SU-DHL-6 (cell line): ENCODE results near the gene JADE2.

Experiments used
- EZH2phosphoT487 ChIP-seq: fragments of 200-600 bp; sonication (generic), shearing (Covaris generic); conservative IDR thresholded peaks from 2 replicates; pipeline ENCODE4 v1.6.1; 2018; ENCODE audit warnings: mild to moderate bottlenecking, antibody characterized with exemption, low read length, moderate library complexity, mixed read lengths
- TF ChIP-seq, protein P1 (sequence below): fragments of 200-600 bp; sonication (generic); IDR thresholded peaks from one replicate; pipeline ENCODE4 v1.5.1; 2017; ENCODE audit warnings: antibody characterized with exemption, mild to moderate bottlenecking, low read length, moderate library complexity; ENCODE audit not compliant: insufficient read depth, poor library complexity, severe bottlenecking

DNA sequence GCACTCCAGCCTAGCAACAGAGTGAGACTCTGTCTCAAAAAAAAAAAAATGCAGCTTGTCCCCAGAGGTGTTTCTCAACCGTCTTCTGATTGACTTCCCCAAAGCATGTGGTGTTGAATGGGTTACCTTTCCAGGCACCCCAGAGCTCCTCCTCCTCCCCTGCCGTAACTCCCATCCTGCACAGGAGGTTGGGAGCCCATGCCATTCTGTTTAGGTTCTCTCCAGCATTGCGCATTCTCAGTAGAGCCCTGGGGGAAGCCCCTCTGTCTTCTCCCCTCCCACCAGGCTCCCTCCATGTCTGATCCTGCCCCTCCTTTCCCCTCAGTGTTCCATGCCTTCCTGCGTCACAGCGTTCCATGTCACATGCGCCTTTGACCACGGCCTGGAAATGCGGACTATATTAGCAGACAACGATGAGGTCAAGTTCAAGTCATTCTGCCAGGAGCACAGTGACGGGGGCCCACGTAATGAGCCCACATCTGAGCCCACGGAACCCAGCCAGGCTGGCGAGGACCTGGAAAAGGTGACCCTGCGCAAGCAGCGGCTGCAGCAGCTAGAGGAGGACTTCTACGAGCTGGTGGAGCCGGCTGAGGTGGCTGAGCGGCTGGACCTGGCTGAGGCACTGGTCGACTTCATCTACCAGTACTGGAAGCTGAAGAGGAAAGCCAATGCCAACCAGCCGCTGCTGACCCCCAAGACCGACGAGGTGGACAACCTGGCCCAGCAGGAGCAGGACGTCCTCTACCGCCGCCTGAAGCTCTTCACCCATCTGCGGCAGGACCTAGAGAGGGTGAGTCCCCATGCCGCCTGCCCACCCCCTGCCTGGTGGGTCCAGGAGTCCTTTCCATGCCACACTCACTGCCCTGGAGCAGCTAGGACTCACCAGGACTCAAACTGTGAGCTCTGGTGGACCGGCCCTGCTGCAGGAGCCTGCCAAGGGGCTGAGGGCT, 40.6 kb downstream of the JADE2 start:
- TF ChIP-seq EZH2phosphoT487, result no peak
- TF ChIP-seq, protein P1, sequence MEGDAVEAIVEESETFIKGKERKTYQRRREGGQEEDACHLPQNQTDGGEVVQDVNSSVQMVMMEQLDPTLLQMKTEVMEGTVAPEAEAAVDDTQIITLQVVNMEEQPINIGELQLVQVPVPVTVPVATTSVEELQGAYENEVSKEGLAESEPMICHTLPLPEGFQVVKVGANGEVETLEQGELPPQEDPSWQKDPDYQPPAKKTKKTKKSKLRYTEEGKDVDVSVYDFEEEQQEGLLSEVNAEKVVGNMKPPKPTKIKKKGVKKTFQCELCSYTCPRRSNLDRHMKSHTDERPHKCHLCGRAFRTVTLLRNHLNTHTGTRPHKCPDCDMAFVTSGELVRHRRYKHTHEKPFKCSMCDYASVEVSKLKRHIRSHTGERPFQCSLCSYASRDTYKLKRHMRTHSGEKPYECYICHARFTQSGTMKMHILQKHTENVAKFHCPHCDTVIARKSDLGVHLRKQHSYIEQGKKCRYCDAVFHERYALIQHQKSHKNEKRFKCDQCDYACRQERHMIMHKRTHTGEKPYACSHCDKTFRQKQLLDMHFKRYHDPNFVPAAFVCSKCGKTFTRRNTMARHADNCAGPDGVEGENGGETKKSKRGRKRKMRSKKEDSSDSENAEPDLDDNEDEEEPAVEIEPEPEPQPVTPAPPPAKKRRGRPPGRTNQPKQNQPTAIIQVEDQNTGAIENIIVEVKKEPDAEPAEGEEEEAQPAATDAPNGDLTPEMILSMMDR, result no peak
